Left ventricle myocardium superior (tissue), 1 donor: ENCODE measurements around the gene KIFAP3. TPM values are rescaled to one million over a fixed set of nuclear protein-coding genes. Genes with fewer than 3 reads are reported as not detected.
"Not testable (repeated sequence)": the region's sequence is repeated elsewhere in the genome, so short reads cannot be mapped to it uniquely, and the experiment has no call there.

Source experiments
- ATAC-seq: fragments of 200-7000 bp; cut with Tn5 transposase; one replicate; pipeline ENCODE4 v1.9.1; 2020; ENCODE audit warnings: mild to moderate bottlenecking, moderate library complexity
- DNase-seq: peaks from one replicate; pipeline ENCODE4 v3.0.0-alpha.2; 2020
- intact Hi-C: fragments of 100-400 bp; cut with micrococcal nuclease; formaldehyde crosslinking; loops from one replicate; pipeline ENCODE4 v1.11.0; 2022
- total RNA-seq: library from RNA; stranded (reverse); fragmentation: NEBNext Ultra II Directional; extraction: Animal tissue kit (Norgen Biotek cat#: 25700); gene quantifications from one replicate; pipeline ENCODE4 v1.2.1, GENCODE V29; 2021
- donor health status: DM: no; HTN: yes; CAD: no; lungs with severe emphysema.

Gene KIFAP3
- total RNA-seq, 1 donor from 2014 or later, result 20.7 TPM

DNA sequence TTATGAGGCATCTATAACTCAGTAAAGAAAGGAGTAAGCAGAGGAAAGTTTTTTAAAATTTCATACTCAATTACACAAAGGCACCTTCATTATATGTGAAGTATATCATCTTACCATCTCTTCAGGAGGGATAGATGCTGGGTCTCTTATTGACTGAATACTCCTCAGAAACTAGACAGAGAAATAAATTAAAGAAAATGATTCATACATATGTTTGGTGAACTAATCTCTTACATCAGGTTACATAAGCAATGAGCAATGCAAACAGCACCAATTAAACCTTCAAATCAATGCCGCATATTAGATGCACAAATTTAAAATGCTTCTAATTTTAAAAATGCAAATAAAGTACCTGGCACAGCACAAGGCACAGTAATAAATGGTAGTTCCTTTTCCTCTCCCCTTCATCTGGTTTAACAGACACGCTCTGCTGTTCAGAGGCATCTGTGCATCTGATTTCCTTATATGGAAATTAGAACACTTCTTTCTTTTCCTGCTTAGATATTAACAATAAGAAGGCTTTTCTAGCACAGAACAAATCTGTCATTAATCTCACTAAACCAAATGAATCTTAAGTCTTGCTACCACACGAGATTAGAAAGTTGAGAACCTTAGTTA, 200.8 kb downstream of the KIFAP3 start:
- no peak for DNase-seq
- no peak for ATAC-seq
- intact Hi-C loops, result no loop called here

DNA sequence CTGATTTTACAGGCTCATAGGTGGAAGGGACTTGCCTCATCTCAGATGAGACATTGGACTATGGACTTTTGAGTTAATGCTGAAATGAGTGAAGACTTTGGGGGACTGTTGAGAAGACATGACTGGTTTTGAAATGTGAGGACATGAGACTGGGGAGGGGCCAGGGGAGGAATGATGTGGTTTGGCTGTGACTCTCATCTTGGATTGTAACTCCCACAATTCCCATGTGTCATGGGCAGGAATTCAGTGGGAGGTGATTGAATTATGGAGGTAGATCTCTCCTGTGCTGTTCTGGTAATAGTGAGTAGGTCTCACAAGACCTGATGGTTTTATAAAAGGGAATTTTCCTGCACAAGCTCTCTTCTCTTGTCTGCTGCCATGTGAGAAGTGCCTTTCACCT, 201.6 kb downstream of the KIFAP3 start:
- ATAC-seq, result no peak
- DNase-seq, result no peak
- intact Hi-C loops, result no loop called here

DNA sequence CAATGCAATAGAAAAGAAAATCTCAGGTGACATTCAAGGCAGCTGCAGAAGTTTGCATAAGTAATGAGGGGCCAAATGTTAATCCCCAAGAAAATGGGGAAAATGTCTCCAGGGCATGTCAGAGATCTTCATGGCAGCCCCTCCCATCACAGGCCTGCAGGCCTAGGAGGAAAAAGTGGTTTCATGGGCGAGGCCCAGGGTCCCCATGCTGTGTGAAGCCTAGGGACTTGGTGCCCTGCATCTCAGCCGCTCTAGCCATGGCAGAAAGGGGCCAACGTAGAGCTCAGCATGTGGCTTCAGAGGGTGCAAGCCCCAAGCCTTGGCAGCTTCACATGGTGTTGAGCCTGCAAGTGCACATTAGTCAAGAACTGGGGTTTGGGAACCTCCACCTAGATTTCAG, 202.5 kb downstream of the KIFAP3 start:
- ATAC-seq, intact Hi-C loops, DNase-seq: not testable (repeated sequence)

Other genes with a start within 250 kb of the KIFAP3 start
- 5.3 TPM for gene SCYL3, start 180.8 kb downstream of the KIFAP3 start, total RNA-seq
- gene NTMT2, start 71.3 kb upstream of the KIFAP3 start, total RNA-seq, result 5.9 TPM